HCT116 (cell line): ENCODE results near the gene ATXN1L. TPM values are rescaled to one million over a fixed set of nuclear protein-coding genes. Genes with fewer than 3 reads are reported as not detected.

Experiments
- ATAC-seq: fragments of 200-7000 bp; cut with Tn5 transposase; 2 replicates; pipeline ENCODE4 v1.9.1; 2020; ENCODE audit warnings: mild to moderate bottlenecking, moderate library complexity
- BruUV-seq: library from RNA; stranded (reverse); fragments of 400-500 nt; replicated peaks from 2 replicates; lab custom pipeline; 2021; lab: Mats Ljungman, UMichigan
- CTCF ChIA-PET: fragments of 300-600 bp; sonication (Branson Sonifier 250); formaldehyde crosslinking; loops from one replicate; lab custom pipeline; 2021; ENCODE audit warnings: antibody characterized with exemption; lab: Charles Lee
- POLR2A ChIA-PET: fragments of 300-600, 350-600 bp; sonication (Branson Sonifier 250); formaldehyde crosslinking; loops from one replicate; lab custom pipeline; 2021; ENCODE audit warnings: antibody characterized with exemption; lab: Charles Lee
- RAD21 ChIA-PET, 2 experiments: fragments of 300-600 bp; sonication (Branson Sonifier 250); formaldehyde crosslinking; loops; one replicate each; lab custom pipeline; 2023; ENCODE audit warnings: low total read pairs in 2 of 2; ENCODE audit not compliant: uncharacterized antibody in 2 of 2, unreplicated experiment in 2 of 2, low non-redundant PET in 1 of 2; lab: Charles Lee
- DNase-seq: peaks from one replicate; pipeline ENCODE4 v3.0.0-alpha.2; 2010; ENCODE audit warnings: low read depth, low spot score
- H2AFZ ChIP-seq: fragments of 200-600 bp; shearing (Covaris generic), sonication (generic); 2 replicates; pipeline ENCODE4 v1.6.1; 2017; ENCODE audit warnings: low read depth, mixed run types, mixed read lengths, antibody characterized with exemption, low read length; ENCODE audit not compliant: poor library complexity, severe bottlenecking
- H3K27ac ChIP-seq: 2 replicates; pipeline ENCODE4 v1.5.1; 2012; ENCODE audit warnings: low read depth, low read length
- H3K27me3 ChIP-seq: fragments of 200-600 bp; sonication (generic); 2 replicates; pipeline ENCODE4 v1.6.1; 2016; ENCODE audit warnings: mixed run types, low read length, mixed read lengths; ENCODE audit not compliant: insufficient read depth
- H3K36me3 ChIP-seq, 2 experiments: fragments of 200-500 bp in 1 of 2; fragments of 200-600 bp in 1 of 2; sonication (Bioruptor generic) in 1 of 2; sonication (generic) in 1 of 2; 2 replicates each; pipeline versions ENCODE4 v1.5.1 to v1.6.1; 2014 to 2016; ENCODE audit warnings: low read length in 2 of 2, inconsistent platforms in 1 of 2, mixed read lengths in 1 of 2, mixed run types in 1 of 2; ENCODE audit not compliant: insufficient read depth in 2 of 2, control insufficient read depth in 1 of 2
- H3K4me1 ChIP-seq, 2 experiments: fragments of 200-600 bp in 1 of 2; sonication (generic) in 1 of 2; 2 replicates each; pipeline versions ENCODE4 v1.5.1 to v1.6.1; 2012 to 2017; ENCODE audit warnings: low read length in 2 of 2, inconsistent platforms in 1 of 2, mild to moderate bottlenecking in 1 of 2, mixed read lengths in 1 of 2, mixed run types in 1 of 2, moderate library complexity in 1 of 2; ENCODE audit not compliant: insufficient read depth in 2 of 2, control insufficient read depth in 1 of 2
- H3K4me2 ChIP-seq: fragments of 200-600 bp; sonication (generic); 2 replicates; pipeline ENCODE4 v1.6.1; 2017; ENCODE audit warnings: mixed run types, low read length, mixed read lengths
- H3K4me3 ChIP-seq, 2 experiments: fragments of 200-600 bp in 1 of 2; sonication (generic) in 1 of 2; replicated peaks in 1 of 2; 2 replicates each; pipeline ENCODE4 v1.5.1; 2011 to 2016; ENCODE audit warnings: low read length in 2 of 2, control low read depth in 1 of 2, low read depth in 1 of 2, mild to moderate bottlenecking in 1 of 2, mixed read lengths in 1 of 2, mixed run types in 1 of 2
- H3K79me2 ChIP-seq: fragments of 200-600 bp; sonication (generic); 2 replicates; pipeline ENCODE4 v1.6.1; 2017; ENCODE audit warnings: mild to moderate bottlenecking, mixed run types, low read length, moderate library complexity, mixed read lengths; ENCODE audit not compliant: insufficient read depth
- H3K9ac ChIP-seq: fragments of 200-600 bp; sonication (generic); 2 replicates; pipeline ENCODE4 v1.6.1; 2016; ENCODE audit warnings: low read length, mixed read lengths
- H3K9me2 ChIP-seq: fragments of 200-600 bp; sonication (generic), shearing (Covaris generic); 2 replicates; pipeline ENCODE4 v1.6.1; 2017; ENCODE audit warnings: mixed run types, mild to moderate bottlenecking, moderate library complexity; ENCODE audit not compliant: insufficient read depth
- H3K9me3 ChIP-seq, 2 experiments: fragments of 200-500 bp in 1 of 2; fragments of 200-600 bp in 1 of 2; sonication (Bioruptor generic) in 1 of 2; sonication (generic) in 1 of 2; 2 replicates each; pipeline ENCODE4 v1.6.1; 2014 to 2017; ENCODE audit warnings: low read length in 2 of 2, mixed read lengths in 2 of 2, inconsistent platforms in 1 of 2, low read depth in 1 of 2, mild to moderate bottlenecking in 1 of 2, mixed run types in 1 of 2, moderate library complexity in 1 of 2; ENCODE audit not compliant: control insufficient read depth in 1 of 2, insufficient read depth in 1 of 2
- H4K20me1 ChIP-seq: fragments of 200-600 bp; sonication (generic), shearing (Covaris generic); 2 replicates; pipeline ENCODE4 v1.6.1; 2017; ENCODE audit warnings: mixed run types, mild to moderate bottlenecking, moderate library complexity; ENCODE audit not compliant: insufficient read depth
- CEBPB ChIP-seq: IDR thresholded peaks from 2 replicates; pipeline ENCODE4 v1.6.1; 2012; ENCODE audit warnings: low read depth
- EGR1 ChIP-seq: IDR thresholded peaks from 2 replicates; pipeline ENCODE4 v1.6.1; 2012; ENCODE audit warnings: low read depth
- FOSL1 ChIP-seq: IDR thresholded peaks from 2 replicates; pipeline ENCODE4 v1.6.1; 2012; ENCODE audit warnings: low read depth
- MAX ChIP-seq: IDR thresholded peaks from 2 replicates; pipeline ENCODE4 v1.6.1; 2012
- REST ChIP-seq: IDR thresholded peaks from 2 replicates; pipeline ENCODE4 v1.6.1; 2012; ENCODE audit warnings: low read depth
- SRF ChIP-seq: IDR thresholded peaks from 2 replicates; pipeline ENCODE4 v1.6.1; 2012; ENCODE audit warnings: low read depth
- ZNF274 ChIP-seq: fragments of 200-500 bp; sonication (Bioruptor generic); IDR thresholded peaks from 2 replicates; pipeline ENCODE4 v1.6.1; 2014; ENCODE audit warnings: mild to moderate bottlenecking, low read depth, low read length, inconsistent platforms
- intact Hi-C: fragments of 100-400 bp; cut with micrococcal nuclease; formaldehyde crosslinking; loops from 2 replicates; pipeline ENCODE4 v1.10.0; 2022
- total RNA-seq: library from RNA; stranded (reverse); gene quantifications from one replicate; pipeline ENCODE4 v1.2.1, GENCODE V29; 2021; ENCODE audit not compliant: unreplicated experiment
- TF ChIP-seq, protein P1 (sequence below): IDR thresholded peaks from 2 replicates; pipeline ENCODE4 v1.6.1; 2012

Gene ATXN1L
- total RNA-seq, 1 experiment from 2014 or later, result 20.5 TPM

DNA sequence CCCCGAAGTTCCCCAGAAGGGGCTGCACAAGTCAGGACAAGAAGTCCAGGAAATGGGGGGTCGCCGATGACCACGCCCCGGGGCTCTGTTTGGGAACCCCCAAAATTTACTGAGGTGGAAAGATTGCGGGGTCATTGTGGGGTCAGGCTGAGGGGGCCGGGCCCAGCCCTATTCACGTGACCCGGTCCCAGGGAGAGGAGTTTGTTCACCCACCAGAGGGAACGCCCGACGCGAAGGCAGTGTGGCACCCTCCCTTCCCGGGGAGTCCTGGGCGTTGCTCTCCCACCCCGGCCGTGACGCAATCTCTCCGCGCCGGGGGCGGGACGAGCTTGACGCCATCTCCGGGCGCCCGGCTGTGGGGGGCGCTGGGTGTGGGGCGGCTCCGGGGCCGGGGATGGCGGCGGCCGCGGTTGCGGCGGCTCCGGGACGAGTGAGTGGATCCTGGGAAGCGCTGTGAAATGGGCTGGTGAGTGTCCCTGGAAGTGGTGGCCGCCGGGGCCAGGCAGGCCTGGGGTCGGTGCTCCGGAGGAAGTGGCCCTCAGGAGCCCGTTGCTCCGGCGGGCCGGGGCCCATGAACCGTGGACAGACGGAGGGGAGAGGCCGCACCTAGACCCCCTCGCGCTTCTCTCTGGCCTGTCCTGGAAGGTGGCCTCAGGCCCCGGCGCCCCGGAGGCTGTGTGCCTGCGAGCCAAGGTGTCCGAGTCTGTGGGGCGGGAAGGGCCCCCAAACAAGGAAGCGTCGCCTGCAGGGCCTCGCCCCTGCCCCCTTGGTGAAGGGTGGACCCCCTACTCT is at the start of gene ATXN1L (continued):
- TF ChIP-seq REST (no peak), EGR1 (peak; percentile 42; the same call in 1 of the 2 replicates), FOSL1 (no peak)
- TF ChIP-seq, protein P1, sequence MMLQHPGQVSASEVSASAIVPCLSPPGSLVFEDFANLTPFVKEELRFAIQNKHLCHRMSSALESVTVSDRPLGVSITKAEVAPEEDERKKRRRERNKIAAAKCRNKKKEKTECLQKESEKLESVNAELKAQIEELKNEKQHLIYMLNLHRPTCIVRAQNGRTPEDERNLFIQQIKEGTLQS, result no peak

DNA sequence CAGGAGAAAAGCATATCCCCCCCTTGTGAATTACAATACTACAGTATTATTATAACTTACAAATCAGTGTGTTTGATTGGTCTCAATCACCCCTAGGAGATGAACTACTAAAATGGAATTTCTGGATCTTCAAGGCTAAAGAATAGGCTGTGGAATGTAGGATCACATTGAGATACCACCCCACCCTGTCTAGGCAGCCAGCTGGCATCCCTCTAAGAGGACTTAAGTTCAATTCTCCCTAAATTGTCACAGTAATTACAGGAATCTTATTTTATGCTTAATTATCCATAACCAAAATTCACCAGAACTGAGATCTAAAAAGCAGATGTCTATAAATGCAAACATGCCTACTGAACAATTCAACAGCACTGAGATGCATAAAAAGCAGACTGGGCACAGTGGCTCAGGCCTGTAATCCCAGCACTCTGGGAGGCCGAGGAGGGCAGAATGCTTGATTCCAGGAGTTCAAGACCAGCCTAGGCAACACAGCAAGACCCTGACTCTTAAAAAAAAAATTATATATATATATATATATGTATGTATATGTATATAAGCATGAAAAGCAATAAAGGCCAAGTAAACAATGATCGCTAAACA is 49.2 kb upstream of the ATXN1L start:
- intact Hi-C loops, result no loop called here
- RAD21 ChIA-PET, result no interaction called here
- POLR2A ChIA-PET, result no interaction called here
- H2AFZ ChIP-seq, result no peak overlapping the region
- TF ChIP-seq CEBPB (no peak), MAX (no peak), ZNF274 (no peak), REST (no peak), SRF (no peak)
- TF ChIP-seq, all 23 proteins: peak for 0
- no peaks in the 10 kb centered on the region for H4K20me1 ChIP-seq
- no peaks in the 10 kb centered on the region for H3K9me2 ChIP-seq
- H3K9ac ChIP-seq, result no peak overlapping the region
- DNase-seq (no peak), ATAC-seq (no peak)
- H3K27me3 ChIP-seq, result no peaks in the 10 kb centered on the region
- no peak overlapping the region for H3K4me2 ChIP-seq
- H3K27ac ChIP-seq, result no peak overlapping the region
- no peak overlapping the region for H3K4me3 ChIP-seq
- no TSS peak for BruUV-seq
- H3K79me2 ChIP-seq, result peaks cover 94% of the 10 kb centered on the region
- no peaks in the 10 kb centered on the region for H3K36me3 ChIP-seq
- H3K4me1 ChIP-seq, result no peaks in the 10 kb centered on the region
- H3K9me3 ChIP-seq, result no peaks in the 10 kb centered on the region
- CTCF ChIA-PET, result no interaction called here
